Limb (tissue), 2 donors: ENCODE data around the gene KIF1A.

Source experiments
- DNase-seq, 2 donors: peaks; one replicate each; pipeline ENCODE4 v3.0.0-alpha.2; 2016; ENCODE audit errors: extremely low spot score in 2 of 2

KIF1A gene

GRCh38 chr2:240803191-240803590, 16.8 kb downstream of the KIF1A start:
- DNase-seq, result no peak

- DNase-seq, result peak in 1 of 2 donors; percentile 21
Observed at GRCh38 chr2:240799033-240799820, 20.8 kb downstream of the KIF1A start.

GRCh38 chr2:240798327-240798905, 21.6 kb downstream of the KIF1A start:
- DNase-seq, result no peak

- DNase-seq, result peak in 1 of 2 donors; percentile 27
Observed at GRCh38 chr2:240797914-240798313, 22.1 kb downstream of the KIF1A start.

GRCh38 chr2:240797500-240797895, 22.5 kb downstream of the KIF1A start:
- no peak for DNase-seq

- no peak for DNase-seq
Observed at GRCh38 chr2:240796543-240797499, 23.2 kb downstream of the KIF1A start.

- DNase-seq, result no peak
Observed at GRCh38 chr2:240795916-240796510, 24.0 kb downstream of the KIF1A start.

GRCh38 chr2:240795454-240795853, 24.6 kb downstream of the KIF1A start:
- DNase-seq, result no peak

GRCh38 chr2:240794178-240794721, 25.8 kb downstream of the KIF1A start:
- DNase-seq, result no peak

- no peak for DNase-seq
Observed at GRCh38 chr2:240793313-240794177, 26.5 kb downstream of the KIF1A start.

GRCh38 chr2:240792629-240793312, 27.2 kb downstream of the KIF1A start:
- no peak for DNase-seq

GRCh38 chr2:240791821-240792628, 28.0 kb downstream of the KIF1A start:
- peak; percentile 80 to 84 for DNase-seq

- no peak for DNase-seq
Observed at GRCh38 chr2:240791221-240791800, 28.7 kb downstream of the KIF1A start.

- no peak for DNase-seq
Observed at GRCh38 chr2:240790370-240791220, 29.4 kb downstream of the KIF1A start.

GRCh38 chr2:240789501-240790369, 30.3 kb downstream of the KIF1A start:
- no peak for DNase-seq

GRCh38 chr2:240789051-240789453, 31.0 kb downstream of the KIF1A start:
- DNase-seq, result no peak

GRCh38 chr2:240788482-240788881, 31.5 kb downstream of the KIF1A start:
- no peak for DNase-seq
